GM13977 (cell line): ENCODE results near the gene UACA.
A peak's percentile ranks its signal among the peaks of the same experiment; 100 is the strongest.
"Not testable (repeated sequence)": the region's sequence is repeated elsewhere in the genome, so short reads cannot be mapped to it uniquely, and the experiment has no call there.

Experiments
- DNase-seq: peaks from one replicate; pipeline ENCODE4 v3.0.0; 2012; ENCODE audit warnings: low spot score
- in situ Hi-C: fragments of 300-500 bp; cut with MboI; formaldehyde crosslinking; loops from one replicate; pipeline ENCODE4 v1.12.0; 2022; ENCODE audit warnings: low sequenced_read_pairs, low pct_unique_long_range_greater_than_20kb, mixed read lengths, inconsistent platforms; ENCODE audit not compliant: unreplicated experiment
- TF ChIP-seq, protein P1 (sequence below): IDR thresholded peaks from 2 replicates; pipeline ENCODE4 v1.5.1; 2012; ENCODE audit warnings: mild to moderate bottlenecking, control low read depth; ENCODE audit not compliant: insufficient read depth; ENCODE audit errors: extremely low read depth, missing control alignments

Gene UACA, protein sequence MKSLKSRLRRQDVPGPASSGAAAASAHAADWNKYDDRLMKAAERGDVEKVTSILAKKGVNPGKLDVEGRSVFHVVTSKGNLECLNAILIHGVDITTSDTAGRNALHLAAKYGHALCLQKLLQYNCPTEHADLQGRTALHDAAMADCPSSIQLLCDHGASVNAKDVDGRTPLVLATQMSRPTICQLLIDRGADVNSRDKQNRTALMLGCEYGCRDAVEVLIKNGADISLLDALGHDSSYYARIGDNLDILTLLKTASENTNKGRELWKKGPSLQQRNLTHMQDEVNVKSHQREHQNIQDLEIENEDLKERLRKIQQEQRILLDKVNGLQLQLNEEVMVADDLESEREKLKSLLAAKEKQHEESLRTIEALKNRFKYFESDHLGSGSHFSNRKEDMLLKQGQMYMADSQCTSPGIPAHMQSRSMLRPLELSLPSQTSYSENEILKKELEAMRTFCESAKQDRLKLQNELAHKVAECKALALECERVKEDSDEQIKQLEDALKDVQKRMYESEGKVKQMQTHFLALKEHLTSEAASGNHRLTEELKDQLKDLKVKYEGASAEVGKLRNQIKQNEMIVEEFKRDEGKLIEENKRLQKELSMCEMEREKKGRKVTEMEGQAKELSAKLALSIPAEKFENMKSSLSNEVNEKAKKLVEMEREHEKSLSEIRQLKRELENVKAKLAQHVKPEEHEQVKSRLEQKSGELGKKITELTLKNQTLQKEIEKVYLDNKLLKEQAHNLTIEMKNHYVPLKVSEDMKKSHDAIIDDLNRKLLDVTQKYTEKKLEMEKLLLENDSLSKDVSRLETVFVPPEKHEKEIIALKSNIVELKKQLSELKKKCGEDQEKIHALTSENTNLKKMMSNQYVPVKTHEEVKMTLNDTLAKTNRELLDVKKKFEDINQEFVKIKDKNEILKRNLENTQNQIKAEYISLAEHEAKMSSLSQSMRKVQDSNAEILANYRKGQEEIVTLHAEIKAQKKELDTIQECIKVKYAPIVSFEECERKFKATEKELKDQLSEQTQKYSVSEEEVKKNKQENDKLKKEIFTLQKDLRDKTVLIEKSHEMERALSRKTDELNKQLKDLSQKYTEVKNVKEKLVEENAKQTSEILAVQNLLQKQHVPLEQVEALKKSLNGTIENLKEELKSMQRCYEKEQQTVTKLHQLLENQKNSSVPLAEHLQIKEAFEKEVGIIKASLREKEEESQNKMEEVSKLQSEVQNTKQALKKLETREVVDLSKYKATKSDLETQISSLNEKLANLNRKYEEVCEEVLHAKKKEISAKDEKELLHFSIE (N-terminal part only)

GRCh38 chr15:70763120-70763949 lies at the start of gene UACA:
TSS of gene UACA (minus strand) at chr15:70763558. CDS start at chr15:70763407, 151 bp downstream.
- DNase-seq, result peak; percentile 93
- in situ Hi-C loops, result no loop called here
- TF ChIP-seq, protein P1, sequence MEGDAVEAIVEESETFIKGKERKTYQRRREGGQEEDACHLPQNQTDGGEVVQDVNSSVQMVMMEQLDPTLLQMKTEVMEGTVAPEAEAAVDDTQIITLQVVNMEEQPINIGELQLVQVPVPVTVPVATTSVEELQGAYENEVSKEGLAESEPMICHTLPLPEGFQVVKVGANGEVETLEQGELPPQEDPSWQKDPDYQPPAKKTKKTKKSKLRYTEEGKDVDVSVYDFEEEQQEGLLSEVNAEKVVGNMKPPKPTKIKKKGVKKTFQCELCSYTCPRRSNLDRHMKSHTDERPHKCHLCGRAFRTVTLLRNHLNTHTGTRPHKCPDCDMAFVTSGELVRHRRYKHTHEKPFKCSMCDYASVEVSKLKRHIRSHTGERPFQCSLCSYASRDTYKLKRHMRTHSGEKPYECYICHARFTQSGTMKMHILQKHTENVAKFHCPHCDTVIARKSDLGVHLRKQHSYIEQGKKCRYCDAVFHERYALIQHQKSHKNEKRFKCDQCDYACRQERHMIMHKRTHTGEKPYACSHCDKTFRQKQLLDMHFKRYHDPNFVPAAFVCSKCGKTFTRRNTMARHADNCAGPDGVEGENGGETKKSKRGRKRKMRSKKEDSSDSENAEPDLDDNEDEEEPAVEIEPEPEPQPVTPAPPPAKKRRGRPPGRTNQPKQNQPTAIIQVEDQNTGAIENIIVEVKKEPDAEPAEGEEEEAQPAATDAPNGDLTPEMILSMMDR, result no peak

DNA sequence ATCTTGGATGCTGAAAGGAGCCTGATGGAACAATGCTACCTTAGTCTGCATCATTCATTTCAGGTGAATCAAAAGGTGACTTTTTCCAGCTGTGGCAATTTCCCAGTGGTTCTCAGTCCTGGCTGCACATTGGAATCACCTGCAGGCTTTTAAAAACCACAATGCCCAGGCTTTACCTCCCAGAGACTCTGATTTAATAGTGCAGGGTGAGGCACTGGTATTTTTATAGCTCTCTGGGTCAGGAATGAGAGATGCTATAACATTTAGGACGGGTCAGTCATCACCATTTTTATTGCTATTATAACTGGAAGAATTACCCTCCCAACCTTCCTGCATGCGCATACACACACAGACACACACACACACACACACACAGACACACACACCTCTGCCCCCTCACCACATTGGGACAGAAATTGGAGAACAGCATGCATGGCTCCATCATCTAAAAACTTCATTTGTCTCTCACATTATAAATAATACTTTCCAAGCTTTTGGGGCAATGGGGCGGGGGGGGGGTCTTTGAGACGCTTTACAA lies 49.5 kb upstream of the UACA start:
- DNase-seq, result no peak
- TF ChIP-seq, protein P1, result no peak
- in situ Hi-C loops, result no loop called here

- in situ Hi-C loops, result no loop called here
- no peak for DNase-seq
These were observed 47.7 kb upstream of the UACA start for GRCh38 chr15:70810916-70811578.

GRCh38 chr15:70806992-70807712 lies 43.8 kb upstream of the UACA start:
- TF ChIP-seq, protein P1, result no peak
- DNase-seq, result no peak
- in situ Hi-C loops, result no loop called here

More at GRCh38 chr15:70810916-70811578, 47.7 kb upstream of the UACA start:
- TF ChIP-seq, protein P1, result no peak

GRCh38 chr15:70804388-70804787 lies 41.0 kb upstream of the UACA start:
- DNase-seq, in situ Hi-C loops: not testable (repeated sequence)
